MM.1S (cell line): ENCODE results near the gene NUCB1.

Source experiments
- DNase-seq: peaks from one replicate; pipeline ENCODE4 v3.0.0-alpha.2; 2015
- H2AFZ ChIP-seq: fragments of 300-600 bp; sonication (generic); 2 replicates; pipeline ENCODE4 v1.6.0; 2016; ENCODE audit warnings: antibody characterized with exemption, low read length
- H3F3A ChIP-seq: fragments of 300-600 bp; sonication (generic); 2 replicates; pipeline ENCODE4 v1.6.1; 2016; ENCODE audit warnings: mild to moderate bottlenecking, antibody characterized with exemption, low read length, moderate library complexity, mixed read lengths; ENCODE audit not compliant: insufficient read depth
- H3K27ac ChIP-seq: fragments of 300-600 bp; sonication (generic); 2 replicates; pipeline ENCODE4 v1.5.1; 2016; ENCODE audit warnings: mild to moderate bottlenecking, low read length
- H3K27me3 ChIP-seq: fragments of 300-600 bp; sonication (generic); replicated peaks from 2 replicates; pipeline ENCODE4 v1.6.0; 2016; ENCODE audit warnings: low read length; ENCODE audit not compliant: insufficient read depth
- H3K36me3 ChIP-seq: fragments of 300-600 bp; sonication (generic); replicated peaks from 2 replicates; pipeline ENCODE4 v1.6.1; 2016; ENCODE audit warnings: mild to moderate bottlenecking, low read length, mixed read lengths; ENCODE audit not compliant: insufficient read depth
- H3K4me1 ChIP-seq: fragments of 300-600 bp; sonication (generic); 2 replicates; pipeline ENCODE4 v1.6.1; 2016; ENCODE audit warnings: low read length, mixed read lengths
- H3K4me2 ChIP-seq: fragments of 300-600 bp; sonication (generic); 2 replicates; pipeline ENCODE4 v1.6.0; 2016; ENCODE audit warnings: low read depth, low read length
- H3K4me3 ChIP-seq: fragments of 300-600 bp; sonication (generic); 2 replicates; pipeline ENCODE4 v1.5.1; 2016; ENCODE audit warnings: low read length, mixed read lengths
- H3K79me2 ChIP-seq: fragments of 300-600 bp; sonication (generic); 2 replicates; pipeline ENCODE4 v1.6.1; 2016; ENCODE audit warnings: mixed run types, low read length, mixed read lengths
- H3K9ac ChIP-seq: fragments of 300-600 bp; sonication (generic); 2 replicates; pipeline ENCODE4 v1.6.1; 2016; ENCODE audit warnings: low read length, mixed read lengths
- H3K9me2 ChIP-seq: fragments of 300-600 bp; sonication (generic); replicated peaks from 2 replicates; pipeline ENCODE4 v1.6.1; 2016; ENCODE audit warnings: mild to moderate bottlenecking, low read length, mixed read lengths; ENCODE audit not compliant: insufficient read depth
- H3K9me3 ChIP-seq: fragments of 300-600 bp; sonication (generic); replicated peaks from 2 replicates; pipeline ENCODE4 v1.6.1; 2016; ENCODE audit warnings: mild to moderate bottlenecking, low read length, mixed read lengths; ENCODE audit not compliant: insufficient read depth
- H4K20me1 ChIP-seq: fragments of 300-600 bp; sonication (generic); 2 replicates; pipeline ENCODE4 v1.6.1; 2016; ENCODE audit warnings: mild to moderate bottlenecking, low read length, moderate library complexity, mixed read lengths; ENCODE audit not compliant: insufficient read depth
- CTCF ChIP-seq: fragments of 300-600 bp; sonication (generic); IDR thresholded peaks from 2 replicates; pipeline ENCODE4 v1.5.1; 2016; ENCODE audit warnings: antibody characterized with exemption, low read length, mixed read lengths
- EZH2 ChIP-seq: fragments of 300-600 bp; sonication (generic); optimal IDR thresholded peaks from 2 replicates; pipeline ENCODE3; 2017; ENCODE audit warnings: low read depth, mild to moderate bottlenecking, antibody characterized with exemption, low read length, mixed read lengths
- EZH2phosphoT487 ChIP-seq: fragments of 300-600 bp; sonication (generic); IDR thresholded peaks from 2 replicates; pipeline ENCODE4 v1.6.1; 2018; ENCODE audit warnings: antibody characterized with exemption, low read length

The NUCB1 gene

GRCh38 chr19:48899781-48900476, at the start of gene NUCB1:
TSS of gene NUCB1 (plus strand) at chr19:48900312. CDS start at chr19:48900797, 485 bp downstream.
- Histone ChIP-seq H3K36me3 (no peaks in the 10 kb centered on the region), H3K9me3 (no peaks in the 10 kb centered on the region), H3K27ac (peak within 1 kb of the TSS; percentile 56; the same call in 1 of the 2 replicates), H3K9ac (peak within 1 kb of the TSS; percentile 73), H4K20me1 (no peaks in the 10 kb centered on the region), H3K4me1 (no peaks in the 10 kb centered on the region), H3K27me3 (no peaks in the 10 kb centered on the region), H3K4me2 (peak within 1 kb of the TSS; percentile 86), H3F3A (peaks cover 7% of the 10 kb centered on the region), H3K9me2 (no peaks in the 10 kb centered on the region), H2AFZ (peak within 1 kb of the TSS; percentile 38), H3K79me2 (peaks cover 24% of the 10 kb centered on the region), H3K4me3 (peak within 1 kb of the TSS; percentile 85)
- DNase-seq: peak; percentile 99
- TF ChIP-seq EZH2phosphoT487: no peak
- TF ChIP-seq CTCF: peak; percentile 9; the same call in 1 of the 2 replicates

GRCh38 chr19:48852292-48852691, 47.8 kb upstream of the NUCB1 start:
- H2AFZ ChIP-seq: no peak overlapping the region
- no peak overlapping the region for H3K9ac ChIP-seq
- H3K27ac ChIP-seq: no peak overlapping the region
- peaks cover 12% of the 10 kb centered on the region; the same call in 1 of the 2 replicates for H3F3A ChIP-seq
- no peaks in the 10 kb centered on the region for H4K20me1 ChIP-seq
- no peak overlapping the region for H3K4me3 ChIP-seq
- no peak overlapping the region for H3K4me2 ChIP-seq
- no peak for DNase-seq
- no peaks in the 10 kb centered on the region for H3K9me3 ChIP-seq
- no peaks in the 10 kb centered on the region for H3K79me2 ChIP-seq
- H3K9me2 ChIP-seq: no peaks in the 10 kb centered on the region
- H3K27me3 ChIP-seq: no peaks in the 10 kb centered on the region
- H3K36me3 ChIP-seq: no peaks in the 10 kb centered on the region
- H3K4me1 ChIP-seq: peaks cover 12% of the 10 kb centered on the region
- TF ChIP-seq CTCF (no peak), EZH2 (no peak), EZH2phosphoT487 (no peak)

- Histone ChIP-seq H3K27ac (no peak overlapping the region), H3K4me1 (peaks cover 12% of the 10 kb centered on the region), H3K9me2 (no peaks in the 10 kb centered on the region), H3K9ac (no peak overlapping the region), H3K36me3 (no peaks in the 10 kb centered on the region), H3F3A (peaks cover 11% of the 10 kb centered on the region; the same call in 1 of the 2 replicates), H3K4me2 (no peak overlapping the region), H4K20me1 (no peaks in the 10 kb centered on the region), H3K9me3 (no peaks in the 10 kb centered on the region), H2AFZ (no peak overlapping the region), H3K27me3 (no peaks in the 10 kb centered on the region), H3K79me2 (no peaks in the 10 kb centered on the region), H3K4me3 (no peak overlapping the region)
- DNase-seq: no peak
- TF ChIP-seq CTCF: no peak
- no peak for TF ChIP-seq EZH2phosphoT487
- no peak for TF ChIP-seq EZH2
Measured at GRCh38 chr19:48853483-48853882, 46.6 kb upstream of the NUCB1 start.
